COLO829 (cell line): ENCODE measurements around the gene COL8A2.

Source experiments
- DNase-seq: peaks from one replicate; pipeline ENCODE4 v3.0.0; 2012; ENCODE audit warnings: low spot score

Gene COL8A2

DNA sequence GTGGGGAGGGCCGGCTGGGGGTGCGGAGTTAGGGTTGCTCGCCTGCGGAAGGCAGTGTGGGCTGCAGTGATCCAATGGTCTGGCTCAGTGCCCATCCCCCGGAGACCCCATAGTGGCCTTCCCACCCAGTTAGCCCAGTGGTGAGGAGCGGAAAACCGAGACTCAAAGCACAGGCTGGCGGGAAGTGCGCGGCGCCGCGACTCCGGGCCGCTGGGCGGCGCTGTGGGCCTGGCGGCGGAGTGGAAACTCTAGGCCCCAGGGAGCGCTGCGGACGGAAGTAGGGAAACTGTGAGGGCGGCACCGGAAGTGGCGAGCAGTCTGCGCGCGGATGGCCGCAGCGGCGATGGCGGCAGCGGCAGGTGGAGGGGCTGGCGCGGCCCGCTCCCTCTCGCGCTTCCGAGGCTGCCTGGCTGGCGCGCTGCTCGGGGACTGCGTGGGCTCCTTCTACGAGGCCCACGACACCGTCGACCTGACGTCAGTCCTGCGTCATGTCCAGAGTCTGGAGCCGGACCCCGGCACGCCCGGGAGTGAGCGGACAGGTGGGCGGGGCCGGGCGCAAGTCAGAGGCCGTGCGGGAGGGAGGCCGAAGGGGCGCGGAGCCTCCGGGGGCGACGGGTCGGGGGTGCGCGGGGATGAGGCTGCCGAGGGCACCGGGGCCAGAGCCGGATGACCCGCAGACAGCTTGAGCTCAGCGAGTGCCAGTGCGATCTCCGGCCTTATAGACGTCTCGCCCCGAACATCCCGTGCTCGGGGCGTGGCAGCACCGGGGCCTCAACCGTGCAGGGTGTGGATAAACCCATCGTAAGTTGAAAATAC is 36.2 kb downstream of the COL8A2 start, which contains the start of gene ADPRS:
Gene ADPRS, plus strand, starts transcription at position 316 of the 816 bp plus-strand sequence. Its CDS starts 13 bp downstream, at position 329.
- peak; percentile 68 for DNase-seq

DNA sequence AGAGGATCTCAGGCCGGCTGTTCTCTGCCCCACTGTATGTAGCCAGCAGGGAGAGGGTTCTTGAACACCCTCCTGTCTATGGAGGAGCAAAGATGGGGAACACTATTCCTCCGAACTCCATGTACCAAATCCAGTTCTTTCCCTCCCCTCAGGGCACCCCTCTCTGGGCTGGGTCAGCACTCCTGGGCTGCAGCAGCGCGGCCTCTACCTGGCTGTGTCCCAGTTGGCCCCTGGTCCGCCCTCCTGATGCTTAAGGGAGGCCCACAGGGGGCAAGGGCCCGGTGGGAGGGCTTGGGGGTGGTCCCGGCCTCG is 36.8 kb downstream of the COL8A2 start:
- DNase-seq, result no peak

DNA sequence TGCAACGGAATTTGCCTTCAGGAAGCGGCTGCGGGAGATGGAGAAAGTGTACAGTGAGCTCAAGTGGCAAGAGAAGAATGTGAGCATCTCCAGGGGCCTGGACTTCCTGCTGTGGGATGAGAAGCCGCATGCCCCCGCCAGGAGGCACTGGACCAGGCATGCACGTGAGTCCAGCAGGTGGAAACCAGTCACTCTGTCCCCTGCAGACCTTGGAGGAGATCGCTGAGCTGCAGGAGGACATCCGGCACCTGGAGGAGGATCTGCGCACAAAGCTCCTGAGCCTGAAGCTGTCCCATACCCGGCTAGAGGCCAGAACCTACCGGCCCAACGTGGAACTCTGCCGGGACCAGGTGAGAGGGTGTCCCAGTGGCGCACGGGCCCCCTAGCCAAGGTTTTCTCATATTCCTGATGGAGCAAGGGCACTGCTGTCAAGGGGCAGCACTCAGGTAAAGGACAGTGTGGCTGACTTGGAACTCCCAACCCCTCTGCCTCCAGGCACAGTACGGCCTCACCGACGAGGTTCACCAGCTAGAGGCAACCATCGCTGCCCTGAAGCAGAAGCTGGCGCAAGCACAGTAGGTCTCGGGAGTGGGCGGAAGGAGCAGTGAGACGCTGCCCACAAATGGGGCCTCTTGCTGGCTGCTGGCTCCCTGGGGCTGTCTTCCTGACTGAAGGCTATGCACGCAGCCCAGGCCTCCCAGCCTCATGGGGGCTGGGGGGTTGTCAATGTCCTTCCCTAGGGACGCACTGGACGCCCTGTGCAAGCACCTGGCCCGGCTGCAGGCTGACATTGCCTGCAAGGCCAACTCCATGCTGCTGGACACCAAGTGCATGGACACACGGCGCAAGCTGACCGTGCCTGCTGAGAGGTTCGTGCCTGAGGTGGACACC is 37.5 kb downstream of the COL8A2 start:
- no peak for DNase-seq

DNA sequence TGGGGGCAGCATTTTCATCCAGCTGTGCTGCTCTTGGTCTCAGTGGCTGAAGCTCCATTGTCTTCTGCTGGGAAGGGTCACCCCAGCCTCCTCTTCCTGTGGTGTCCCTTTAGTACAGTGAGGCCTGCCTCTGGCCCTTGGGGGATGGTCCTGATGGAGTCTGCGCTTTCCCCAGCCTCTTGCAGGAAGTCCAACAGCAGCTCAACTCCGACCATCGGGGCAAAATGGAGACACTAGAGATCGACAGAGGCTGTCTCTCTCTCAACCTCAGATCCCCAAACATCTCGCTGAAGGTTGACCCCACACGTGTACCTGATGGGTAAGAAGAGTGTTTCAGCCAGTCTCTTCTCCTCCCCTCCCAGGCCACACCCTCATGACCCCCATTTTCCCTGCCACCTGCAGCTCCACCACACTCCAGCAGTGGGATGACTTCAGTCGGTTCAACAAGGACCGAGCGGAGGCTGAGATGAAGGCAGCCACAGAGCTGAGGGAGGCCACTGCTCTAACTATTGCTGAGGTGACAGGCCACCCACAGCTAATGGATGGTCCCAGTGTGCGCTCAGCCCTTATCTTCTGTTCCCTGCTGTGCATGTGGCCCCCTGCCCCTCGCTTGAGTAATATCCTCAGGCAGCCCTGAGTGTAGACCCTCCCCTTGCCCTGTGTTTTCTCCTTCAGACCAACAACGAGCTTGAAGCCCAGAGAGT is 38.3 kb downstream of the COL8A2 start:
- no peak for DNase-seq

DNA sequence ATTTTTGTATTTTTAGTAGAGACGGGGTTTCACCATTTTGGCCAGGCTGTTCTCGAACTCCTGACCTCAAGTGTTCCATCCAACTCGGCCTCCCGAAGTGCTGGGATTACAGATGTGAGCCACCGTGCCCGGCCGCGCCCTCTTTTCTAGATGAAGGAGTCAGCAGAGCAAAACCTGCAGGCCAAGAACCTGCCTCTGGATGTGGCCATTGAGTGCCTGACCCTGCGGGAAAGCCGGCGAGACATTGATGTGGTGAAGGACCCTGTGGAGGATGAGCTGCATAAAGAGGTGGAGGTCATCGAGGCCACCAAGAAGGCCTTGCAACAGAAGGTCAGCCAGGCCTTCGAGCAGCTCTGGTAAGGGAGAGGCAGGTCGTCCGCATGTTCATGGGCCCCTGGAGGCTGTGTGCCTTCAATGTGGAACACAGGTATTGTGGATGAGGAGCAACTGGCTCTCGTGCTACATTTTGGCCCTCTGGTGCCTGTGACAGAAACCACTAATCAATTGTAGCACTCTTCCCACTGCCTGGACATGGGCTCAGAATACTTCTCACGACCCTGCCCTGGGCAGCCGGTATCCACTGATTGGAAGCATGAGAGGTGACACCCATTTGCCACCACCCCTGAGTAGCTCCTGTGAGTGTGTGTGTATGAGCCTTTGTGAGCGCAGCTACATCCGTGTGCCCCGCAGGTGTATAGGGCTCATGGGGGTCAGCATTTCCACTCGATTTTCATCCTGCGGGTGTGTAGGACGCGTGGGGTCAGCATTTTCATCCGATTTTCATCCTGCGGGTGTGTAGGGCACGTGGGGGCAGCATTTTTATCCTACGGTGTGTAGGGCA is 39.1 kb downstream of the COL8A2 start:
- DNase-seq, result no peak

DNA sequence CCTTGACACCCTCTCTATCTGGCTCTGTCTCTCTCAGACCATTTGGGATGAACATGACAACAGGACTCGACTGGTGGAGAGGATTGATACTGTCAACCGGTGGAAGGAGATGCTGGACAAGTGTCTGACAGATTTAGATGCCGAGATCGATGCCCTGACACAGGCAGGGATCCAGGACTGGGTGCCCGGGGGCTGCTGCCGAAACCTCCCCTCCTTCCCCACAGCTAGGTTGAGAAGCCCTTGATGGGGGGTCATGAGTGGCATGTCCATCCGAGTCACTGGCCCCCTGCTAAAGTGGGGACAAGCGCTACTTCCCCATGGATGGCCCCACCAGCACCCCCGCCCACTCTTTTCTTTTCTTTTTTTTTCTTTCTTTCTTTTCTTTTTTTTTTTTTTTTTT is 39.9 kb downstream of the COL8A2 start:
- DNase-seq, result no peak

DNA sequence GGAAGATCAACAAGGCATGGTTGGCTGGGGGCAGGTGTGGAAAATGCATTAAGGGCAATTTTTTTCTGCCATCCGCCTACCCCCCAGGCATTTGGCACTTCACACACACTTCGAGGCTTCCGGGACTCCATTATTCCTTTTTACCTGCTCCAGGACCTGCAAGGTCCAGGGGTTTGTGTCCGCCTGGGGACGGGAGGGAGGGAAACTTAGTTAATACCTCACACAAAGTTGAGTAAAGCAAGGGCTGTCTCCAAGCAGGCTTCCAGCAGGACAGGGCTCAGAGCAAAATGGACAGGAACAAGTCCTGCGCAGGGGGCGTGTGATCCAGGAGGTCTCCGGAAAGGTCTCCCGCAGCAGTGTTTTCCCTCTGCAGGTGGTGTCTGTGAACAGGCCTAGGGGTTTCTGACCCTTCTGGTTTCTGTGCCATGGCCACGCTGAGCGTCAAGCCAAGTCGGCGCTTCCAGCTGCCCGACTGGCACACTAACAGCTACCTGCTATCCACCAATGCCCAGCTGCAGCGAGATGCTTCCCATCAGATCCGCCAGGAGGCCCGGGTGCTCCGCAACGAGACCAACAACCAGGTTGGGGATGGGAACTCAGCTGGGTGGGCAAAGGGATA is 40.4 kb downstream of the COL8A2 start:
- DNase-seq, result no peak

DNA sequence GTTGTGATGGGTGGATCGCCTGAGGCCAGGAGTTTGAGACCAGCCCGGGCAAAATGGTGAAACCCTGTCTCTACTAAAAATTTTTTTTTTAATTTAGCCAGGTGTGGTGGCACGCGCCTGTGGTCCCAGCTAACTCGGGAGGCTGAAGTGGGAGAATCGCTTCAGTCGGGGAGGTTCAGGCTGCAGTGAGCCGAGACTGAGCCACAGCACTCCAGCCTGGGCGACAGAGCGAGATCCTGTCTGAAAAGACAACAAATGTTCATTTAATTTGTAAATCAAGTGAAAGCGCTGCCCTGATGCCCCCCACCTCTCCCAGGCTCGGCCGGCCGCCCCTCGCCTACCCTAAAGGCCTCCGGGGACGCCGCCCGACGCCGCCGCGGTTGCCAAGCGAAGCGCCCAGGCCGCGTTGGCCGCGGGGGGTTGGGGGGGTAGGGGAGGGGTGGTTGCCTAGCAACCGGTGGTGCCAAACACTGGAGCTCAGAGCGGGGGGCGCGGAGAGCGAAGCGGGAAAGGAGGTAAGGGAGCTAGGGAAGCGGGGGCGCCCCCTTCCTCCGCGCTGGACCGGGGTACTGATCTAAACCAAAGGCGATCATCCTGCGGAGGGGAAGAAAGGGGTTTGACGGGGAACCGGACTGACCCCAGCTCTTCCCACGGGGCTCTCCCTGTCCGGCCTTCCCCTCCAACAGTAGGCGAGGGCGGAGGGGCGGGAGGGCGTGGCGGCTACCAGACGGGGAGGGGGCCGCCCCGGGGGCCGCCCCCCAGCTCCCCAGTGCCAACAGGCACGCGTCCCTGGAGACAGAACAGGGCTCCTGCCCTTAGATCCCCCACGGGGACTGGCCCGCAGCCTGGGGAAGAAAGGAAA is 41.2 kb downstream of the COL8A2 start, which contains the start of gene TEKT2:
Gene TEKT2, plus strand, starts transcription at position 460 of the 862 bp plus-strand sequence. CDS start 828 bp downstream, outside the sequence.
- DNase-seq, result no peak

DNA sequence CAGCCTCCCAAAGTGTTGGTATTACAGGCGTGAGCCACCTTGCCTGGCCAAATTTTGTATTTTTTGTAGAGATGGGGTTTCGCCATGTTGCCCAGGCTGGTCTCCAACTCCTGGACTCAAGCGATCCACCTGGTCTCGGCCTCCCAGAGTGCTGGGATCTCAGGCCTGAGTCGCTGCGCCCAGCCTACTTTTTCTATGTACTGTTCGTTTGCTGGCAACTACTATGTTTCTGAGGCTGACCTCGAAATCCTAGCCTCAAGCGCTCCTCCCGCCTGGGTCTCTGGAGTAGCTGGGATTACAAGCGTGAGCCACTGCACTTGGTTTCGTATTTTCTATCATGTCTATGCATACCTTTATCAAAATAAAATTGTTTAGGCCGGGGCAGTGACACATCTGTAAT is 41.8 kb downstream of the COL8A2 start:
- DNase-seq, result no peak

DNA sequence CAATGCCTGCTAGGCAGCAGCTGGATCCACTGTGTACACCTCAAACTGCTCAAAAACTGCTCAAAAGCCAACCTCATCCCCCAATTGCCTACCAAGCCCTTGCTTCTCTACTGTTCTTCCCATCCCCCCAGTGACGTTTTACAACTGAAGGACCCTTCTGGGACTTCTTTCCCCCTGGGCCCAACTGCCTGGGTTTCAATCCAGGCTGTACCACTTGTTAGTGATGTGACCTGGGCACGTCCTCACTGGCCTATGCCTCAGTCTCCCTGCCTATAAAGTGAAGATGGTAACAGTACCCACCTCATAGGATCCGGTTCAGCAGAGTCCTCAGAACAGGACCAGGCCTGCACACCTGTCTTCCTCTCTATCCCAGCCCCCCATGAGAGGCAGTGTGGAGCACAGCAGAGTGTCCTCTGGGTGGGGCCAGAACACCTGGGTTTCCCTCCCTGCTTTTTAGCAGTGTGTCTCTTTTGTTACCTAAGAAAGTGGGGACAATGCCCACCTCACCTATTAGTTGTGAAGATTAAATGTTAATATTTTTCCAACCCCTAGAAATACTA is 43.0 kb downstream of the COL8A2 start:
- DNase-seq, result no peak

DNA sequence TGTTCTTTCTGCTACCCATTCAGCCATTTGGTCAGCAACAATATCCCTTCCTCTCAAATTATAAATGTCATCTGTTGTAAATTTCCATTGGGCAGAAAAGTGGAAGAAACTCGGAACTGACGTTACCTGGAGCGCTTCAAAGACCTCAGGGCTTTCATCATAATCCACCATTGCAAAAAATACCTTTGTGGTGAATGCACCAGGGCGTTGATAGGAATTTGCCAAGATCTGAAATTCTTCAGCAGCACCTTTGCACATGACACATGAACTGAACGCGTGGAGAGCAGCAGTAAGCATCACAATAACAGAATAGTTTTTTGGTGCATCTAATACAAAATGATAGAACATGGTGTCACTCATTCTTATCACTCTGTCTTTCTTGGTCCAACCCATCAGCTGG is 44.2 kb downstream of the COL8A2 start:
- DNase-seq, result no peak

DNA sequence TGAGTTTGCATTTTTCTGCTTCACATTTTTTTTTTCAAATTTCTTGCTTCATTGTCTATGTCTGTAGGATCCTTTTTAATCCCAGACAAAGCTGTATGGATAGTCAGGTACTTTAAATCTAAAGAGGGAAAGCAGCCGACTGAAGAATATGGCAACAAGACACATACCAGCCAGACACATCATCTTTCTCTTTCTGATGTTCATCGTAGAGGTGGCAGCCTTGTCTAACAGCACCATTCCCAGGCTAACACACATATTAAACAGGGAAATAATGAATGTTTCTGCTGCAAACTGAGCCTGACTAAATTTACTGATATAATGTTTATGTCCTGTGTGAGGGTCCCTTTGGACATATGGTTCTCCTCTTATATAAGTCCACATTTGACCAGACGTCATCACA is 44.8 kb downstream of the COL8A2 start:
- DNase-seq, result no peak

DNA sequence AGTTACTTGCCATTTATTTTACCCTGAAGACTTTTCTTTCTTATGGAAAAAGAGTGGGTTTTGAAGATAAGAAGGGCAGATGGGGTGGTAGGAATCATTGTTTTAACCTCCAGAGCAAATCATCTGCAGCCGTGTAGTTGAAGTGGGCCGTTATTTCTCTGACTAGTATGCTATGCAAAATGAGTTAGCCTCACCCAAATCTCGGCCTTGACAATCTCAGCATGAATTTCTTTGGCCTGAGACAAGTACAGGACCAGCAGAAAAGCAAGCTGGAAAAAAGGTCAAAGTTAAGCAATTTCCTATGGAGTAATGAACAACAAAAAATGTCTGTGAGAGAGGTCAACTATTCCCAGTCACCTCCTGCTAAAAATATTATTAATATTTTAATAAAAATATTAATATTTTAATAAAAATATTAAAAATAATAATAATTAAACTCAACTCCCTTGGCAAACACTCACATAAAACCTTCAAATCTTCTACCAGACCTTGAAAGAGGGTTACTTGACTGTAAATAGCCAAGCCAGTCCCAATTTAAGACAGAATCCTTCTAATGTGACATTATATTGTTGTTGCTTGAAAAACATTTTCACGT is 47.9 kb downstream of the COL8A2 start:
- no peak for DNase-seq

DNA sequence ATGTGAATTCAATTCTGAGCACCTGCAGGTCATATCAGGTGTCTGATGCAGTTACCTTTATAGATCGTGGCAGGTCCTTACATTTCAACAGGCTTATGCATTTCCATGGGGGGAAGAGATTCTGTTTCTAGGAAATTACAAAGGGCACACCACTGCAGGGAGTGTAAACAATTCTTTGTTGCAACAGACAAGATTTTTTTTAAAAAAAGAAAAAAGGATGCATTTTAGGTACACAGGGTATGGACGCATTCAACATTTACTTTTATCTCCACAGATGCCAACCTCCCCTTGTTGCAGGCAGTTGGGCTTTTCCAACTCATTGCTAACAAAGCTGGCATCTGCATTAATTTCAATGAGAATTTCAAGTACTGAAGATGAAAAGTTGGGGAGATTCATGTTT is 54.7 kb downstream of the COL8A2 start:
- DNase-seq, result no peak

DNA sequence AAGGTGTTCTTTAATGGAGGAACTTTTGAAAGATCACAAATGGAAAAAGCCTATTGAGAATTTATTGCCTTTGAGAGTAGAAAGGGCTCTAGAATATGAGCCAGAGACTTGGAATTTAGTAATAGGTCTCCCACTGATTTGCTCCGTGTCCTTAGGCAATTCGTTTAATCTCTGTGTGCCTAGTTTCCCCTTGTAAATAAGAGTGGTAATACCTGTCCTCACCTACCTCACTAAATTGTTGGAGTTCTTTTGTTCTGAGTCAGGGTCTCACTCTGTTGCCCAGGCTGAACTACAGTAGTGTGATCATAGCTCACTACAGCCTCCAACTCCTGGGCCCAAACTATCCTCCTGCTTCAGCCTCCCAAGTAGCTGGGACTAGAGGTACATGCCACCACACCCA is 56.2 kb downstream of the COL8A2 start:
- DNase-seq, result no peak

DNA sequence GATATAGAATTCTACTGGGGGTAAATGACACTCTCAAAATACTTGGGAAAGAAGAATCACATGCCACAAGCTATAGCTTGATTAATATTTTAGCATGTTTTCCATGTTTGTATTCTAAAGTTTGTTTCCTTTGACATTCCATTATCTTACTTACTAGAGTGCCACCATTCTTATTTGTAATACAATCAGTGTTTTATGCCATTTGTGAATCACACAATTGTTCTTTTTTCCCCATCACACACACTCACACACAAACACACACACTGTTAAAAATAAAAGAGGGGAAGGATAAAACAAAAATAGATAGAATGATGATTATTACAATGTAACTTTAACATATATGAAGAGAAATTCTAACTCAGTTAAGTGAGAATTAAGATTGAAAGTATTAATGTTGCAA is 57.2 kb downstream of the COL8A2 start:
- DNase-seq, result no peak

DNA sequence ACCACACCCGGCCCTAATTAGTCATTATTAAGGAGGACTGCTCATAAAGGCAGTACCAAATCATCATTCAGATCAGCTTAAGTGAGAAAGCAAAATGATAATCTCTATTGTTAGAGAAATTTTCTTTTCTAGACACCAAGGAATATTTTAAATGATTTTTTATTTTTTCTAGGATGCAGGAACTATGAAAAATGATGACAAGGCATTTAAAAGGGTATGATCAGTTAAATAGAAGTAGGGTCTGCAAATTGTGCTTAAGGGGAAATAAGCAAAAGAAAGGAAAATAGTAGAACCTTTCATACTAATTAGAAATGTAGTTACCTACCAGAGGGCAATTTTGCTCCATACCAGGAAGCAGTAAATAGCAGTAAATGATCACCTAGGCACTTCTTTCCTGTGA is 62.7 kb downstream of the COL8A2 start:
- no peak for DNase-seq

DNA sequence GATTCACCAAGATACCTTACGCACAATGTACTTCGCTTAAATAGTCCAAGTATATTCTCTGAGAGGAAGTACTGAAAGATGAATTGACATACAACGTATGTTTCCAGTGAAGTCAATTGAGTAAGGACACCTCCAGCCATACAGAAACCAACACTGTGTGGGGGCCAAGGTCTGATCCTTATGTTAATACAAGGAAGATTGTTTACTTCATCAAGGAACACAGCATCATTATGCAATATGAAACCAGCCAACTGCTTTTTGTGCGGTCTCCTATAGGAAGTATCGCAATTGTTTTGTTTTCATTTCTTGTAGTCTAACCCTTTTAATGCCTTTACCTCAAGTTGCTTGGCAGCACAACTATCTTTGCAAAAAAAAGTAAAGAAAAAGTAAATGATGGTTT is 69.3 kb downstream of the COL8A2 start:
- DNase-seq, result no peak

DNA sequence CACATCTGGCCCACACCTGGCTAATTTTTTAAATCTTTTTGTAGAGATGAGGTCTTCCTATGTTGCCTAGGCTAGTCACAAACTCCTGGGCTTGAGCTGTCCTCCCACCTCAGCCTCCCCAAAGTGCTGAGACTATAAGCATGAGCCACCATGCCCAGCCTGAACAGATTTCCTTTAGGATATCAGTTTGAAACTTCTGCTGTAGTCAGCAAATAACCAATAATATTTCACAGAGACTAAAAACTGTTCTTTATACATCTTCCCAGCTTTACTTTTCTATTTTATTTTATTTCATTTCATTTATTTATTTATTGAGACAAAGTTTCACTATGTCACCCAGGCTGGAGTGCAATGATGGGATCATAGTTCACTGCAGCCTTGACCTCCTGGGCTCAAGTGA is 71.0 kb downstream of the COL8A2 start:
- DNase-seq, result no peak
